DMS53 (cell line): ENCODE data around the gene SAP130.

Experiments used
- DNase-seq: peaks from one replicate; lab custom pipeline; 2025; lab: John Stamatoyannopoulos, UW

SAP130 gene

DNA sequence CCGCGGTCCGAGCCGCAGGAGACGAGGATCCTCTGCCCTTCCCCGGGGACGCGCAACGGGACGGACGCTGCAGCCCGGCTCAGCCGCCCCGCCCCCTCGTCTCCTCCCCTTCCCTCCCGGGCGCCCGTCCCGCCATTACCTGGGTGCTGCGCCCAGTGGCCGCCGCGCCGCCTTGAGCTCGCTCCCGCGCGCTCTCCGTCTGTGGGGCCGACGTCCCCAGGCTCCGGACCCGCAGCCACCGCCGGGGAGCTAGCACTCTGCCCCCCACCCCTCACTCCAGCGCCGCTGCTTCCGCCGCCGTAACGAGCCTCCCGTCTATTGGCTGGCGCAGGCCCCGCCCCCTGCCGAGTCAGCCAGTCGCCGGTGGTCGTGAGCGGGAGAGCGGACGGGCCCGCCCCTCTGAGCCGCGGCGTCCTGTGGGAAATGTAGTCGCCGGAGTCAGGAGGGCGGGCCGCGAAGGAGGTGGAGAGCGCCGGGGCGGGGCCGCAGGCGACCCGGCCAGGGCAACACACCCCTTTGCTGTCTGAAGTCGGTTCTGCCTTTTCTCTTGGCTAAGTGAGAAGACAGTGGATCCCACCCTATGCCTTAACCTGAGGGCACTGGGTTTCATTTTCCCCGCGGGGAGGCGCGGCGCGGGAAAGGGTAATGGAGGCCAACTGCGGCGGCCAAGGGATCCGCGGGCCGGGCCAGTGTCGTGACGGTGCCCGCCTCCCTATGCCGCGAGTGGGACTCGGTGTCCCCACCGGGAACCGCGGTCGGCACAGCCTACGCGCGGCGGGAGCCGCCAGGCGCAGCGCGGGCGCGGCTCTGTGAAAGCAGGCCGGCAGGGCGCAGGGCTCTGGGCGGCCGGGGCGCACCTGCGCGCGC, at the start of gene SAP130:
TSS of gene SAP130 (minus strand) at position 259 of the 867 bp plus-strand sequence. CDS start 1,767 bp downstream, outside the sequence.
- peak; percentile 98 for DNase-seq

DNA sequence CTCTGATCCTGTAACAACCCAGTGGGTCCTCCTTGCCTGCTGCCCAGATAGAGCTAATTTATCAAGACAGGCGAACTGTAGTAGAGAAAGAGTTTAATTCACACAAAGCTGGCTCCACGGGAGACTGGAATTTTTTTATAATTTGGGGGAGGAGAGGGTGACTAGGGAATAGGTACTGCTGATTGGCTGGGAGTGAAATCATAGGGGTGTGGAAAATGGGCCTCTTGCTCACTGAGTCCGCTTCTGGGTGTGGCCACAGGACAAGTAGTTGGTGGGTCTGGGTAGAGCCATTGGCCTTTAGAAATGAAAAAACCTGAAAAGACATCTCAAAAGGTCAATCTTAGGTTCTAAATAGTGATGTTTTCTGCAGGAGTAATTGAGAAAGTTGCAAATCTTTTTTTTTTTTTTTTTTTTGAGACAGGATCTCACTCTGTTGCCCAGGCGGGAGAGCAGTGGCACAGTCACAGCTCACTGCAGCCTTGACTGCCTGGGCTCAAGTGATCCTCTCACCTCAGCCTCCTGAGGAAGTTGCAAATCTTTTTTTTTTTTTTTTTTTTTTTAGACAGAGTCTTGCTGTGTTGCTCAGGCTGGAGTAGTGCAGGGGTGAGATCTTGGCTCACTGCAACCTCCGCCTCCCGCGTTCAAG, 48.7 kb upstream of the SAP130 start:
- DNase-seq = no peak

DNA sequence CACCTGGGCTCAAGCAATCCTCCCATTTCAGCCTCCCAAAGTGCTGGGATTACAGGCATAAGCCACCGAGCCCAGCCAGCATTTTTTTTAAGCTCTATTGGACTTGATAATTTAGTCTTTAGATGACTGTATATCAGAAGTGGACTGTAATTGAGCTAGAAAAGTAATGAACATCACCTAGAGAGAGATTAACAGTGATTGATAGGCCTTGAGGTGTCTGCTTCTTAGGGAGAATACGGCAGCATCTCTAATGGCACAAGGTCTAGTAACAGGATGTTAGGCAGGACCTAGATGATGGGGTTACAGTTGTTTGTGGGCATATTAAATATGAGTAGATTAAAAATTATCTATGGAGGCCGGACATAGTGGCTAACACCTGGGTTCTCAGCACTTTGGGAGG, 45.4 kb upstream of the SAP130 start:
- DNase-seq = no peak

DNA sequence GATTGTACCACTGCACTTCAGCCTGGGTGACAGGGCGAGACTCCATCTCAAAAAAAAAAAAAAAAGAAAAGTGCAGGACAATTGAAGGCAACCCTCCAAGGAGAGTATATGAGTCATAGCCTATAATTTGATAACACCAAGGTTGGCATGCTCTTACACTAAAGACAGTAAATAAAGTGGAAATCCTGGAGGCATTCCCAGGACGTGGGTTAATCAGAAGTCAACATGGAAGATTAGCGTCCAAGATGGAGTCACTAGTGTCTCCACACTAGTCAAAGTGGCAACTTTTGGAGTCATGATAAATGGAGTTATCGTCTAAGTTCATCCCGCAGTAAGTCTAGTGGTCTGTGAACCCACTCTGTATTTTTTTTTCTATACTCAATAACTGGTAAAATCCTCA, 41.9 kb upstream of the SAP130 start:
- no peak for DNase-seq

DNA sequence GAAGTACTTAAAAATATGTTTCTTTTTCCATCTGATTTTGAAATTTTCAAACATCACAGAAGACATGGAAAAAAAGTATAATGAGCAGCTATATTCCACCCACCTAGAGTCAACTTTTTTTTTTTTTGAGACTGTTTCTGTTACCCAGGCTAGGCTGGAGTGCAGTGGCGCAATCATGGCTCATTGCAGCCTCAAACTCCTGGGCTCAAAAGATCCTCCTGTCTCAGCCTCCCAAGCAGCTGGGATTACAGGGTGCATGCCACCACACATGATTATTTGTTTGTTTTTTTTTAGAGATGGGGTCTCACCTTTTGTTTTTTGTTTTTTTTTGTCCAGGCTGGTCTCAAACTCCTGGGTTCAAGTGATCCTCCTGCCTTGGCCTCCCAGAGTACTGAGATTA, 36.5 kb upstream of the SAP130 start:
- DNase-seq = no peak

DNA sequence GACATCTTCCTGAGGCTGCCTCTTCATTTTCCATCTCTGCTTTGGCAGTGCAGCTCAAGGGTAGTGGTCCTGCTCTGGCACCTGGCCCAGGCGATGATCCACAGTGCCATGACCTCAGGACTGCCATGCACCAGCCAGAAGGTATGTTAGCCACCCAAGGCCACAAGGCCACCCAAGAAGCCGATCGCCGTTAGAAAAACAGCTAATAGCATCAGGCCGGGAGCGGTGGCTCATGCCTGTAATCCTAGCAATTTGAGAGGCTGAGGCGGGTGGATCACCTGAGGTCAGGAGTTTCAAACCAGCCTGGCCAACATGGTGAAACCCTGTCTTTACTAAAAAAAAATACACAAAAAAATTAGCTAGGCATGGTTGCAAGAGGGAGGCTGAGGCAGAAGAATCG, 34.7 kb upstream of the SAP130 start:
- DNase-seq = no peak

DNA sequence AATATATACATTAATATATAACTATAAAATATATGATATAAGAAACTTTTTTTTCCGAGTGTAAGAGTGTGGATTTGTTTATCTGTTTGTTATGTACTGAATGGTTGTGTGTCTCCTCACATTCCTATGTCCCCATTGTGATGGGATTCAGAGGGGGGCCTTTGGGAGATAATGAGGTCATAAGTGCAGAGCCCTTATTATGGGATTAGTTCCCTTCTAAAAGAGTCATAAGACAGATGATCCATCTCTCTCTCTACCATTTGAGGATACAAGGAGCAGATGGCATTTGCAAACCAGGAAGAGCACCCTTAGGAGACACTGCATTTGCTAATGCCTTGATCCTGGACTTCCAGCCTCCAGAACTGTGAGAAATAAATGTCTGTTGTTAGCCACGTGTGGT, 30.3 kb upstream of the SAP130 start:
- no peak for DNase-seq

DNA sequence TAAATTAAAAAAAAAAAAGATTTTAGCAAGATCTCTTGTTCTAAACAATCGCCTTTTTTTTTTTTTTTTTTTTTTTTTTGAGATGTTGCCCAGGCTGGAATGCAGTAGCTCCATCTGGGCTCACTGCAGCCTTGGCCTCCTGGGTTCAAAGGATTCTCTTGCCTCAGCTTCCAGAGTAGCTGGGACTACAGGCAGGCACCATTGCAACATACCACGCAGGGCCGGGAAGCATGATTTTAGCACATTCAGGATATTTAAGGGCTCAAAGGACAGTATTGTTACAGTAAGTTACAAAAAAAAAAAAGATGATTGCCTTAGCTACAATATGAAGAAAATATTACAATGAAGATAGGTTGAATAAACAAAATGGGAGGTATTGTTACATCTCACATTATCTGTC, 29.5 kb upstream of the SAP130 start:
- no peak for DNase-seq

DNA sequence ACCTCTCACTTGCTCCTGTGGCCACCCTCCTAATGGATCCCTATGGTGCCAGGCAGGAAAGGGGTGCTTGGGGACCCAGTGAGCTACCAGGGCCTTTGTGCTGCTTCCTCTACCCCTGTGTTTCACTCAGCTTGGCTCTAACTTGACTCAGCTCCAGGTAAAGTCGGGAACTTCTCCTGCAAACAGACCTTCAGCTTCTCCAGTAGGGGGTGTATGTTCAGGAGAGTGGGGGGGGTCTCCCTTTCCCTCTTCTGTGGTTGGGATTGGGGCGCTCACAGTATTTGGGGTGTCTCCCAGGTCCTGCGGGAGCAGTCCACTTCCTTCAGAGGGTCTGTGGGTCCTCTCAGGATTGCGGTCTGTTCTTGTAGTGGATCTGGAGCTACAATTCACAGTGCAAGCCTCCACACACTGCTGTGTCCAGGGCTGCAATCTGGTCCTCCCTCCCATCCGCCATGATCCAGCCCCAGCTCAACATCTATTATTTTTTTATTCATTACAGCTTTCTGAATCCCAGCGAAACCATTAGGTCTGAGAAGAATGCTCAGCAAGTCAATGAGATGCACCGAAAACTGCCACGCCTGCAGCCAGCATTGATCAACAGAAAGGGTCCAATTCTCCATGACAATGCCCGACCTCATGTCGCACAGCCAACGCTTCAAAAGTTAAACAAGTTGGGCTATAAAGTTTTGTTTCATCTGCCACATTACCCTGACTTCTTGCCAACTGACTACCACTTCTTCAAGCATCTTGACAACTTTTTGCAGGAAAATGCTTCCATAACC, 26.4 kb upstream of the SAP130 start:
- DNase-seq = no peak

DNA sequence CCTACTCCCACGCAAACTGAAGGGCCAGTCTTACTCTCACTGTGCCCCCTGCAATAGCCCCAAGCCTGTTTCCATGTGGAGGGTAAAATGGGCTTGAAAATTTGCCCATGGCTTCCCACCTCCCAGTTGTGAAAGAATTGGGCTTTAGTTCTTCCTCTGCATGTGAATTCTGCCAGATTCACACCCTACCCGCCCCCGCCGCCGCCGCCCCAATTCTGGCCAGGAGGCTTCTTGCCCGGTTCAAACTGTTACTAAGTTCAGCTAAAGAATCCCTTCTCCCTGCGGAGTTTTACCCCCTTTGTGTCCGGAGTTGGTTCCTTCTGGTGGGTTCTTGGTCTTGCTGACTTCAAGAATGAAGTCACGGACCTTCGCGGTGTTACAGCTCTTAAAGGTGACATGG, 25.5 kb upstream of the SAP130 start:
- no peak for DNase-seq

DNA sequence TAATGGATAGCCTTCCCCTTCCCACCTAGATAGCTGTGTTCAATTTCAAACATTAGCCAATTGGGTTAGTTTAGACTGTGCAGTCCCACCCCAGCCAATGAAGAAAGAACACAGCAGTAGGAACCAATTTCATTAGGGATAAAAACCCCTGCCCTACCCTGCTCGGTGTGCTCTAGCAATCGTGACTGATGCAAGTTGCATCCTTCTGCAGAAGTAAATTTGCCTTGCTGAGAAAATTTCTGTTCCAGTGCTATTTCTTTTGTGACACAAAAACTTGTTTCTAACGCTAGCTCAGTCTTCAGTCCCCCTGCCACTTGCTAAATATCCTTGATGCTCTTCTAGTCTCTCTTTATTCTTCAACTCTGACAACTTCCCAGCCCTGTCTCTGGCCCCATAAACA, 15.2 kb upstream of the SAP130 start:
- peak; percentile 12 for DNase-seq

DNA sequence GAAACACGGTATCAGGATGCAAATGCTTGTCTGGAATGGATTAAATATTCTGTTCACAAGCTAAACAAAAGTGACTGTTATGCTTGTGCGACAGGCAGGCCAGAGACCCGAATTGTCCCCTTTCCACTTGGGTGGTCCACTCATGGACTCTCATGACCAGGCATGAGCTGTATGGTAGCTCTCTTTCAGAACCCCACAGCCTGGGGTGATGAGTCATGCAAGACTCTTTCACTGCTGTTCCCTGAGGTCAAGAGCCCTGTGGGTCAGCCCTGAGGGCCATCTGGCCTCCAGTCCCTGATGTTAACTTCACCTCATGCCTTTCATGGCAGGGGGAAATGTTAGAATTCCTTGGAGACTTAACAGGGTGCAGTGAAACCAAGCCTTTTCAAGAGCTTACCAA, 13.7 kb upstream of the SAP130 start:
- peak; percentile 11 for DNase-seq

DNA sequence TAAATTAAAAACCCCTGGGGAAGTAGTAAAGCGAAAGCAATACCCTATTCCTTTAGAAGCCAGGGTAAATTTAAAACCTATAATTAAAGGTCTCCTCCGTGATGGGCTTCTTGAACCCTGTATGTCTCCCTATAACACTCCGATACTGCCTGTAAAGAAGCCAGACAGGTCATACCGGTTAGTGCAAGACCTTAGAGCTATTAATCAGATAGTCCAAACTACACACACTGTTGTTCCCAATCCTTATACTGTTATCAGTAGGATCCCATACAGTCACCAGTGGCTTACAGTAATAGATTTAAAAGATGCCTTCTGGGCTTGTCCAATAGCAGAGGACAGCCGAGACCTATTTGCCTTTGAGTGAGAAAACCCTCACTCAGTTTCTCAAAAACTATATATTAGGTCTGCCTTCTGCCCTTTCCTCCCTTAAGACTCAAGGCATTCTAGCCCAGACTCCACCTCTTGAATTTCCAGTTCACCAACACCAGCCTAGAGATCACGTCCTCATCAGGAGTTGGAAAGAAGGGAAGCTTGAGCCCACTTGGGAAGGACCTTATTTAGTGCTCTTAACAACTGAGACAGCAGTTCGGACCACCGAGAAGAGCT, 12.4 kb upstream of the SAP130 start:
- DNase-seq = no peak

DNA sequence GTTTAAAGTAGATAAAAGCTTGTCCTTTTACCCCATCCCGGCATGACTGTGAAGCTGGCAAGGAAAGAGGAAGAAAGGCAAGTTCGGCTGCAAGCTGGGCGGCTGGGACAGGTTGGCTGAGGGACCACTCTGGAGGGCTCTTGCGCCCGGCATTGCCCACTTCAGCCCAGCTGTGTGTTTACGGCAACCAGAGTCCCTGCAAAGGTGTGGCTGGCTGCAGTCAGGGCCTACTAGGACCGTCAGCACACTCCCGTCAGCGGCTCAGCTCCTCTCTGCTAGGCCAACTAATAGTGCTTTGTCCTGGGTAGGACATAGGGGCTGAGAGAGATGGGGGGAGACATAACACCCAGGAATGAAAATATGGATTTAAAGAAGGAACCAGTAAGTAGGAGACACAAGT, 11.7 kb upstream of the SAP130 start:
- DNase-seq = no peak

DNA sequence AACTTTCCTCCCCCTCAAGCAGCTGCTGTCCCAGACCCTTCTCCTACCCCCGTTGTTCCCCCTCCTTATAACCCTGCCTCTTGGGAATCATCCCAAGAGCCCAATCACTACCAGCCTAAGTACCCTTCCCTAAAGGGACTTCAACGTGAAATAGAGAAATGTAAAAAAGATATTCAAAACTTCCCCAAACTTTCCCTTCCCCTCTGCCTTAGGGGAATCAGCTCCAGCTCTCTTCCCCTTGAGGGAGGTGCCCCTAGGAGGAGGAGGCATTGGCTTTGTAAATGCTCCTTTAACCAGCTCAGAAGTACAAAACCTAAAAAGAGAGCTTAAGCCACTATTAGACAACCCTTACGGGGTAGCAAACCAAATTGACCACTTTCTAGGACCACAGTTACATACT, 10.6 kb upstream of the SAP130 start:
- DNase-seq = no peak

DNA sequence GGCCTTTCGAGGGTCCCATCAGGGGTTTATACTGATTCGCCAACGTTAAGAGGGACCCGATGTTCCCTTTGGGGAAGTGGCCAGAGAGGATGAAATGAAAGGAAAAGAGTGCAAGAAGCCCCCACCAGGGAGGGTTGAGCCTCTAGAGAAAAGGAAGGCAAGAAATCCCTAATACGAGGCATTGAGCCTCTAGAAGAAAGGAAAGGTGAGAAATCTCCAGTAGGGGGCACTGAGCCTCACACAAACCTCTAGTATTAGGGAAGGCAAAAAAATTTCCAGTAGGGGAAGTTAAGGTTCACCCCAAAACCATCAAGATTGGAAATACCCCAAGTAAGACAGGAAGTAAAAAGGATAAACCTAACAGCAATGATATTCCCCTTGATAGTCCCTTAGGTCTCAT, 9.8 kb upstream of the SAP130 start:
- peak; percentile 7 for DNase-seq

DNA sequence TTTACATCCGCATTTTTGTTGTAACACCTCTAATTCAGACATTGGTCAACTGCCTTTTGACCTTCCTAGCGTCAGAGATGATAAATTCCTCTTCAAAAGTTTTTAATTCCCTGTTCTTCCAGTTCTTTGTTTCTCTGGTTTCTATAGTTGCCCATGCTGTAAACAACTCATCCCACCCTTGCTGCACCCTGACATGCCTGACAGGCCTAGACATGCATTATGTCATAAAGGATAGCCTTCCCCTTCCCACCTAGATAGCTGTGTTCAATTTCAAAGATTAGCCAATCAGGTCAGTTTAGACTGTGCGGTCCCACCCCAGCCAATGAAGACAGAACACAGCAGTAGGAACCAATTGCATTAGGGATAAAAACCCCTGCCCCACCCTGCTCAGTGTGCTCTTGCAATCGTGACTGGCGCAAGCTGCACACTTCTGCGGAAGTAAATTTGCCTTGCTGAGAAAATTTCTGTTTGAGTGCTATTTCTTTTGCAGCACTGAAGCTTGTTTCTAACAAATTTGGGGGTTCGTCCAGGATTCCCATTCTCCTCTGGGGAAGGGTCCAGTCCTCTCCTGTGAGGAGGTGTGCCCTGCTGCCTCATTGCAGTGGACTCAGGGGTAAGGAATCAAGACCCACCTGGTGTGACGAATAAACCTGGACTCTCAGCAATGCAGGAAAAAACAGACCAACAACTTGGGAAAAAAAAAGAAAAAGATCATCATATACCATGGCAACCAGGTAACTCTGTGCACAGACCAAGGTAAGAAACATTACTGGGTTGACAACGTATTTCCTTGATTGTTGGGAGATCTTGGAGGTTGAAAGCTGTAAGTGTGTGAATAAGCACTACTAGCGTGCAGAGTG, 9.1 kb upstream of the SAP130 start:
- peak; percentile 14 for DNase-seq

DNA sequence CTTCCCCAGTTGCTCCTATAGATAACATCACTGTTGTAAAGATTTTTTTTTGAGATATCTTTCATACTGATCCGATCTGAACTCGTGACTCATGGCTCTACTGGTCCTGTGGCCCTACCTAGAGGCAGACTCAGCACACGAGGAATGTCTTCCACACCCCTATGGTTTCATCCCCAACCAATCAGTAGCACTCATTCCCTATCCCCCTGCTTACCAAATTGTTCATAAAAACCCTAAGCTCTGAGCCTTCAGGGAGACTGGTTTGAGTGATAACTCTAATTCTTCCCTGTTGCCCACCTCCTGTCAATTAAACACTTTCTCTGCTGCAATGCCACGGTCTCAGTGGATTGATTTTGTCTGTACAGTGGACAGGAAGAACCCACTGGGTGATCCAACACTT, 4.2 kb upstream of the SAP130 start:
- no peak for DNase-seq

DNA sequence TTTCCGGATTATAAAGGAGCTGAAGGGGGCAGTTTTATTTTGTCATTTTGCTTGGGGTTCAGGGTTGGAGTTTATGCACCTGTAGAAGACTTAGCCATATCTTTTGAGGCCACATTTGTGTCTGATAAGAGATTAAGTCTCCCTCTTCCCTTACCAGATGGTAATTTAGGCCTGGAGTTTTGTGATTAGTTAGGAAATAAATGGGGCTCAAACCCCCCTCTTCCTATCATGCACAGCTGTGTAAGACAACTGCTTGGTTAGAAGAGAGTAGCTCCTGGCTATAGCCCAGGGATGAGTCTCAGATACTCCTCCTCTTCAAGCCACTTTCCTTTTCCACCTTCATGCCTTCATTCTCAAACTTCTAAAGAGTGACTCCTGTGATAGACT, 802 bp upstream of the SAP130 start:
- peak; percentile 46 for DNase-seq

DNA sequence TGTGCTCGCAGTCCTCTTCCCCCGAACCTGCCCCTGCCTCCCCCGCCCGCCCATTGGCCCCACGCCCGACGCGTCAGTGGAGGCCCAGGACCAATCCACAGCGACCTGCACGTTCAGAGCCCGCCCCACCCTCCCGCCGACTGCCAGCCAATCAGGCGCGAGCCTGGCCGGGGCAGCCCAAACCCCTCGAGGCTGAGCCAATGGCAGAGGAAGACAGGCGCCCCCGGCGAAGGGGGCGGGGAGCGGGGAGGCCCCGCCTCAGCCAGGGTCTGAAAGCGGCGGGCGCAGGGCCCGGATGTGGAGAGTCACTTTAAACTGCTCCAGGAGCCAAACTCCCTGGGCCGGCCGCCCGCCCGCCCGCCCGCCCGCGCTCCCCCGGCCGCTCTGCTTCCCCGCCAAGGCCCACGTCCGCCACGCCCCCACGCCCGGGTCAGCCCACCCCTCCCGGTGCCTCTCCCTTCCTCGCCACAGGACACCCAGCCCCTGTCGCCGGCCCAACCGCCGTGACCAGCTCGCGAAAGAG, 520 bp downstream of the SAP130 start:
- DNase-seq = peak; percentile 99
